K562 (cell line): ENCODE data around the gene ASPA. TPM values are rescaled to one million over a fixed set of nuclear protein-coding genes. Genes with fewer than 3 reads are reported as not detected.

ENCODE experiments used
- ATAC-seq: fragments of 200-7000 bp; cut with Tn5 transposase; 3 replicates; pipeline ENCODE4 v1.9.1; 2020; ENCODE audit warnings: moderate library complexity
- BruUV-seq: library from RNA; stranded (reverse); fragments of 400-500 nt; replicated peaks from 2 replicates; lab custom pipeline; 2021; lab: Mats Ljungman, UMichigan
- CTCF ChIA-PET: fragments of 300-600 bp; formaldehyde crosslinking; extraction: SDS; loops from one replicate; lab custom pipeline; 2021; ENCODE audit warnings: low intra/inter-chr PET ratio; lab: Yijun Ruan, JAX
- POLR2A ChIA-PET: fragments of 300-600, 350-650 bp; sonication (Branson Sonifier 250); formaldehyde crosslinking; extraction: SDS; loops from one replicate; lab custom pipeline; 2021; ENCODE audit warnings: antibody characterized with exemption, inconsistent platforms; lab: Yijun Ruan, JAX
- DNase-seq, 4 experiments: peaks; one replicate each; pipeline versions ENCODE4 v3.0.0 to v3.0.0-alpha.2; 2011 to 2018; ENCODE audit warnings: low spot score in 3 of 4, mixed read lengths in 3 of 4; ENCODE audit errors: extremely low read depth in 1 of 4
- FAIRE-seq: peaks from 2 replicates; lab custom pipeline; 2011; peaks lifted over from hg19 to GRCh38; lab: Jason Lieb, UNC
- H2AFZ ChIP-seq: 2 replicates; pipeline ENCODE4 v1.6.0; 2011; ENCODE audit warnings: low read depth, low read length, control low read depth, inconsistent platforms
- H3K27ac ChIP-seq: fragments of 200-600 bp; 3 replicates; pipeline ENCODE4 v1.8.0; 2011; ENCODE audit warnings: low read depth, mild to moderate bottlenecking, control low read depth, inconsistent platforms, low read length, moderate library complexity, mixed read lengths; ENCODE audit errors: extremely low read depth
- H3K27me3 ChIP-seq, 2 experiments: fragments of 300-600 bp in 1 of 2; 2 replicates in 1 of 2; 3 replicates in 1 of 2; pipeline versions ENCODE4 v1.6.0 to v1.8.0; 2011; ENCODE audit warnings: inconsistent platforms in 2 of 2, low read length in 2 of 2, mild to moderate bottlenecking in 1 of 2, mixed read lengths in 1 of 2, moderate library complexity in 1 of 2; ENCODE audit not compliant: control insufficient read depth in 2 of 2, insufficient read depth in 2 of 2
- H3K36me3 ChIP-seq: fragments of 300-600 bp; 3 replicates; pipeline ENCODE4 v1.8.0; 2011; ENCODE audit warnings: mild to moderate bottlenecking, low read length, inconsistent platforms; ENCODE audit not compliant: control insufficient read depth, insufficient read depth
- H3K4me1 ChIP-seq, 2 experiments: fragments of 200-600 bp in 1 of 2; replicated peaks in 1 of 2; 2 replicates in 1 of 2; 3 replicates in 1 of 2; pipeline versions ENCODE4 v1.5.1 to v1.8.0; 2011; ENCODE audit warnings: inconsistent platforms in 2 of 2, low read length in 2 of 2, mild to moderate bottlenecking in 1 of 2, mixed read lengths in 1 of 2, moderate library complexity in 1 of 2; ENCODE audit not compliant: control insufficient read depth in 2 of 2, insufficient read depth in 2 of 2
- H3K4me2 ChIP-seq: 2 replicates; pipeline ENCODE4 v1.6.1; 2011; ENCODE audit warnings: low read length, control low read depth, inconsistent platforms, mixed read lengths; ENCODE audit not compliant: insufficient read depth
- H3K4me3 ChIP-seq: fragments of 200-600 bp; sonication (generic), shearing (Covaris generic); 2 replicates; pipeline ENCODE4 v1.5.1; 2016; ENCODE audit warnings: control low read depth, inconsistent platforms
- H3K79me2 ChIP-seq: fragments of 200-600 bp; 3 replicates; pipeline ENCODE4 v1.8.0; 2011; ENCODE audit warnings: low read length, inconsistent platforms; ENCODE audit not compliant: control insufficient read depth, insufficient read depth
- H3K9ac ChIP-seq, 2 experiments: 2 replicates each; pipeline versions ENCODE4 v1.6.0 to v1.6.1; 2011; ENCODE audit warnings: low read depth in 2 of 2, low read length in 2 of 2, control low read depth in 1 of 2, inconsistent platforms in 1 of 2, mild to moderate bottlenecking in 1 of 2, mixed read lengths in 1 of 2; ENCODE audit not compliant: insufficient read depth in 1 of 2
- H3K9me1 ChIP-seq: one replicate; pipeline ENCODE4 v1.6.0; 2011; ENCODE audit warnings: inconsistent platforms, mild to moderate bottlenecking, low read length, moderate library complexity; ENCODE audit not compliant: control insufficient read depth, insufficient read depth
- H3K9me3 ChIP-seq: replicated peaks from 2 replicates; pipeline ENCODE4 v1.5.1; 2011; ENCODE audit warnings: low read depth, low read length, inconsistent platforms; ENCODE audit not compliant: control insufficient read depth, insufficient read depth
- H4K20me1 ChIP-seq: replicated peaks from 2 replicates; pipeline ENCODE4 v1.6.1; 2011; ENCODE audit warnings: low read length, inconsistent platforms, mixed read lengths; ENCODE audit not compliant: control insufficient read depth, insufficient read depth
- CCAR2 ChIP-seq: fragments of 200-400 bp; formaldehyde crosslinking; IDR thresholded peaks from 2 replicates; pipeline ENCODE4 v1.6.1; 2017; ENCODE audit warnings: mild to moderate bottlenecking, low read depth, low read length
- FOXP4 ChIP-seq: sonication (generic); formaldehyde crosslinking; IDR thresholded peaks from 2 replicates; pipeline ENCODE4 v1.8.0; 2022; ENCODE audit warnings: mild to moderate bottlenecking, missing genetic modification reagents, borderline replicate concordance
- WHSC1 ChIP-seq: IDR thresholded peaks from one replicate; pipeline ENCODE4 v1.6.1; 2012; ENCODE audit warnings: low read length, control low read depth, inconsistent platforms
- ZNF124 ChIP-seq: sonication (generic); formaldehyde crosslinking; IDR thresholded peaks from 2 replicates; pipeline ENCODE4 v1.8.1; 2022; ENCODE audit warnings: missing genetic modification reagents
- ZNF561 ChIP-seq: fragments of 450-650 bp; formaldehyde crosslinking; conservative IDR thresholded peaks from 2 replicates; pipeline ENCODE4 v1.4.0; 2020; ENCODE audit warnings: mild to moderate bottlenecking, moderate library complexity
- WGBS: fragments of 100-300 bp; shearing (Covaris generic); methylation state at CpG from one replicate; pipeline ENCODE4 v1.1.6; 2016; ENCODE audit warnings: low coverage, mixed read lengths; ENCODE audit not compliant: insufficient coverage; ENCODE audit errors: missing lambda C conversion rate; 5-methylcytosine and 5-hydroxymethylcytosine counted together
- in situ Hi-C: fragments of 300-500 bp; cut with MboI; formaldehyde crosslinking; loops from 4 replicates; pipeline ENCODE4 v1.15.0; 2018; ENCODE audit warnings: inconsistent platforms, mixed read lengths
- intact Hi-C: fragments of 100-400 bp; cut with micrococcal nuclease; formaldehyde crosslinking; loops from 2 replicates; pipeline ENCODE4 v1.14.2; 2022
- polyA plus RNA-seq, 8 experiments: library from polyadenylated mRNA; depleted of rRNA in 4 of 8; stranded (reverse) in 5 of 8; unstranded in 3 of 8; fragments of >200 nt; fragmentation: Nextera tagmentation in 2 of 8; fragmentation: Illumina TruSeq in 1 of 8; extraction: Ambion mirVana in 2 of 8; extraction: Trizol in 1 of 8; gene quantifications; 2 replicates each; pipeline versions ENCODE4 v1.2.1 to v1.2.3, GENCODE V29; 2011 to 2014; ENCODE audit warnings: inconsistent platforms in 1 of 8, missing spikeins in 1 of 8
- total RNA-seq, 7 experiments: library from RNA; depleted of rRNA in 6 of 7; stranded (reverse); fragments of >200 nt in 6 of 7; fragmentation: Illumina TruSeq in 2 of 7; extraction: Trizol in 2 of 7; gene quantifications; 2 replicates each; pipeline versions ENCODE4 v1.2.1 to v1.2.3, GENCODE V29; 2011 to 2021; ENCODE audit warnings: low replicate concordance in 1 of 7

ASPA gene
- total and polyA plus RNA-seq, 9 of the 15 experiments (the other 6 are each of a cell fraction or from before 2014, with no cell fraction given) = not detected

- H4K20me1 ChIP-seq = no peaks in the 10 kb centered on the region; the same call in 1 of the 2 replicates
- WGBS = 2% methylated on average over 5 of the region's 5 CpGs
- H3K4me2 ChIP-seq = no peak overlapping the region
- H3K9me3 ChIP-seq = no peaks in the 10 kb centered on the region
- CTCF ChIA-PET = no interaction called here
- no peak overlapping the region for H2AFZ ChIP-seq
- H3K4me1 ChIP-seq = no peaks in the 10 kb centered on the region; a peak in 1 of 5 replicates
- POLR2A ChIA-PET = no interaction called here
- BruUV-seq = no TSS peak
- TF ChIP-seq WHSC1 (no peak), FOXP4 (CRISPR knock-in tag) (no peak), CCAR2 (no peak), ZNF561 (CRISPR knock-in tag) (no peak), ZNF124 (no peak)
- in situ Hi-C loops = no loop called here
- FAIRE-seq (no peak), ATAC-seq (no peak), DNase-seq (no peak)
- peaks cover 0 to 46% of the 10 kb centered on the region in 2 experiments; a peak in 2 of 5 replicates for H3K27me3 ChIP-seq
- H3K36me3 ChIP-seq = no peaks in the 10 kb centered on the region
- no peak overlapping the region for H3K4me3 ChIP-seq
- H3K27ac ChIP-seq = no peak overlapping the region
- intact Hi-C loops = no loop called here
- no peaks in the 10 kb centered on the region for H3K9me1 ChIP-seq
- H3K9ac ChIP-seq = no peak overlapping the region
- H3K79me2 ChIP-seq = no peaks in the 10 kb centered on the region
These were observed 68.6 kb downstream of the ASPA start for GRCh38 chr17:3544365-3544764.
